Activated CD8-positive, alpha-beta memory T cell treated with anti-CD3 and anti-CD28 coated beads for 1 hour (primary cell): ENCODE data around the gene GRWD1.
A peak's percentile ranks its signal among the peaks of the same experiment; 100 is the strongest.

Experiments
- DNase-seq, 2 donors: peaks; one replicate each; pipeline ENCODE4 v3.0.0-alpha.2; 2020; ENCODE audit warnings: low read depth in 1 of 2; ENCODE audit errors: extremely low read depth in 1 of 2

The GRWD1 gene

DNA sequence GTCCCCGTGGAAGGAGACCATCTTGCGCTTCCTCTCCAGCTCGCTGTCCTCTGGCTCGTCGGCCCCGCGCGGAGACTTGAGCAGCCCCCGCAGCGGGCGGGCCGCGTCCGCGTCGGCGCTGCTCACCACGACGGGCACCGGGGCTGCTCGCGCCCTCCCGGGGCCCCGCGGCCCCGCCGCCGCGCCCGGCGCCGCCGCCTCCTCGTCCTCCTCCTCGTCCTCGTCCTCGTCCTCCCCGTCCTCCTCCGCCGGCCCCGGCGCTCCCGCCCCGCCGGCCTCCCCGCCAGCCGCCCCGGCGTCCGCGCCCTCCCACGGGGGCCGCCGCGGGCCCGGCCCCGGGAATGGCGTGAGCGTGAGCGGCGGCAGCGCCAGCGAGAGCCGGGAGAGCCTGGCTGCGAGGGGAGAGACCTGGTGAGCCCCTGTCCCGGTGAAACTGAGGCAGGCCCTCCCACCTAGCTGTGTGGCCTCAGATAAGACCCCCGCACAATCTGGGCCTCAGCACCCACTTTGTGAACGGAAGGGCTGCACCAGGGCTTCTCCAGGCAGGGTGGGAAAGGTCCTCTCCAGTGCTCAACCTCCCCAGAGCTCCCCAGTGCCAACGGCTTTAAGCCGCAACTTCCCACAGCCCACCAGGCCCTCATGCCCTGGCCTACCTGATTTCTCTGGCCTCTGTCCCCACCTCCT is 48.1 kb downstream of the GRWD1 start:
- DNase-seq = no peak

DNA sequence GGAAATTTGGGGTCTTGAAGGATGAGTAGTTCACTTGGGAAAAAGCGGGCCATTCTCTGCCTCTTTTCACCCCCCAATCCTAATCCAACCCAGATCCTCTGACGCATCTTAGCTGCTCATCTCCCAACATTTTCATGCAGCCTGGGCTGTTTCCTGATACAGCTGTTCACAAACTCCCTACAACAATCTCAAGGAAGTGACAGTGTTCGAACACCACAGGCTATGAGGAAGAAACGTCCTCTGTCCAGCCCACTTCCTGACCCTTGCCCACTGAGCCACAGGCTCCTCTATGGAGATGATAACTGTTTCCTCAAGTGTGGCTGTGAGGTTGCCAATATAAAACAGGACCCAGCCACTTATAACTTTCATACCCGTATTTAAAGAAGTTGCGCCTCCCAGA is 49.6 kb downstream of the GRWD1 start:
- DNase-seq = no peak

DNA sequence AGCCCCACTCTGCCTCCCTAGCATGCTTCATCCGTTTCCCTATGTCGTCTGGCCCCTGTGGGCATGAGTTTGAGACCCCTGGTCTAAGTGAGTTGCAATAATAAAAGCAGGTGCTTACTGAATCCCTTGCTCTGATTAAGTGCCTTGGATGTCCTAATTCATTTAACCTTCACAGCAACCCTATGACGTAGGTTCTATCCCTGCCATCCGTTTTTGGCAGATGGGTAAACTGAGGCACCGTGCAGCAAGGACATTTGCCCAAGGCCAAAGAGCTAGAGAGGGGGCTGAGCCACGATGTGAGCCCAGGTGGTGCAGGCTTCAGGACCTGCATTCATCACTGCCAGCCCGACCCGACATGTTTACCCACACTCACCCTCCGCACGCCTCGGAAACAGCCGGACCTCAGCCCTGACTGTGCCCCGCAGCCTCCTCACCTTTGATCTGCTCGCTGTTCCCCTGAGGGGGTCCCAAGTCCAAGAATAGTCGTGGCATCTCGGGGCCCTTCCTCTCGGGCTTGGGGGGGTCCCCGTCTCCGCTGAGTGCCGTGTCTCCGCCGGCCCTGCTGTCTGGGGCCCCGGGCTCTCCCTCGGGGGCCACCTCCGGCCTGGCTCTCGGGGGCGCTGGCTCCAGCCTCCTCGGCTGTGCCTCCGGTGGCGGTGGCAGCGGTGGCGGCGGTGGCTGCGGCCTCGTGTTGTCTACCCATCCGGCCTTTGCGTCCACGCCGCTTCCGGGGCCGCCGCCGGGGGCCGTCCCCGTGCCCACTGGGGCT is 51.4 kb downstream of the GRWD1 start:
- DNase-seq = no peak

DNA sequence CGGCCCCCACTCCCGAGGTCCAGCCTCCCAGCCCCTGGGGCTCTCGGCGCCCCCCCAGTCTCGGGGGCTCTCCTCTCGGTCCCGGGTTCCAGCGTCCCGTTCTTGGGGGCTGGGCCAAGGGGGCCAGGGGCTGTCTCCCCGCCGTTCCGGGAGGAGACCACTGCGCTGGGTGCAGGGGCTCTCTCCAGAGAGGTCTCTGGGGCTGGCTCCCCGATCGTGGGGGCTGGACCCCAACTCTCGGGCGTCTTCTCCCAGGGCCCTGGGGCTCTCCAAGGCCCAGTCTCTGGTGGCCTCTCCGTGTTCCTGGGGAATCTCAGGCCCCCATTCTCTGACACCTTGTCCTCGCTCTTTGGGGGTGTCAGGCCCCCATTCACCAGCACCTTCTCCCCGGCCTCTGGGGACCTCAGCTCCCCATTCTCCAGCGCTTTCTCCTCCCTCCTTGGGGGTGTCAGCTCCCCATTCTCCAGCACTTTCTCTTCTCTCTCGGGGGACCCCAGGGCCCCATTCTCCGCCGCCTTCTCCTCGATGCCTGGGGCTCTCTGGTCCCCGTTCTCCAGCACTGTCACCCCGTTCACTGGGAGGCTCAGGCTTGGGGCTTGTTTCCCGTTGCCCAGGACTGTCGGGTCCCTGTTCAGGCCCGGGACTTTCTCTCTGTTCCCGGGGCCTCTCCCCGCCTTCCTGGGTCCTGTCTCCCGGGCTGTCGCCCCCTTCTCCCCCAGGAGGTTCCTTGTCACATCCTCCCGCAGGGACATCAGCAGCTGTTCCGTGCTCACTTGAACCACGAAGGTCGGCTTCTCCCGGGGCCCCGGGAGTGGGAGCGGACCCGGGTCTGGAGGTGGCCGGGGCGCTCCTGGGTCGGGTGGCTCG is 52.2 kb downstream of the GRWD1 start:
- no peak for DNase-seq

DNA sequence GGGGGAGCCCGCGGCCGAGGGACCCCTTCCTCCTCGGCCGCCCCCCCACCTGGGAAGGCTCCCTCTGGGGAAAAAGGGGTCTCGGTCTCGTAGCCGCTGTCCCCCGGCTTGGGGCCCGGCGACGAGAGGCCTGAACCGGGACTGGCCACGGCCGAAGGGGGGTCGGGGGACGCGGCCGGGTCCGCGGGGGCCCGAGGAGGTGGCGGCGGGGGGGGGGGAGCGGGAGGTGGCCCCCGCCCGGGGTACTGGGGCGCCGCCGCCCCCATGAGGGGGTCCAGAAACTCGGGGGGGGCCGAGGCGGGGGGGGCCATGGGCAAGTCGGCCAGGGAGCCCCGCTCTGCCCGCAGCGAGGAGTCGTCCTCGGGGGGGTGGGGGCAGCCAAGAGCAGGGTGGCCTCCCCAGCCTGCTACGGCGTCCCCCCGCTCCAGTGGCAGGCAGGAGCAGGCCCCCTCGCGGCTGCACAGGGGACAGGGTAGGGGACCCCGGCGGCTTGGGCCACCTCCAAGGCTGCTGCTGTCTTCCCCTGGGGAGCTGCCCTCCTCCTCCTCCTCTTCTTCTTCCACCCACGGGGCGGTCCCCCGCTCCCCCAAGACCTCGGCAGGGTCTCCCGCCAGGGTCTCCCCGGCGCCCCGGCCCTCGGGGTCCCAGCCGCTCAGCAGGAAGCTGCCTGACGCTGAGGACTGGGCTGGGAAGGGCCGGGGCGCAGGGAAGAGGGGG is 53.0 kb downstream of the GRWD1 start:
- DNase-seq = no peak

GRCh38 chr19:48499316-48500090 is 53.7 kb downstream of the GRWD1 start:
- DNase-seq = no peak

DNA sequence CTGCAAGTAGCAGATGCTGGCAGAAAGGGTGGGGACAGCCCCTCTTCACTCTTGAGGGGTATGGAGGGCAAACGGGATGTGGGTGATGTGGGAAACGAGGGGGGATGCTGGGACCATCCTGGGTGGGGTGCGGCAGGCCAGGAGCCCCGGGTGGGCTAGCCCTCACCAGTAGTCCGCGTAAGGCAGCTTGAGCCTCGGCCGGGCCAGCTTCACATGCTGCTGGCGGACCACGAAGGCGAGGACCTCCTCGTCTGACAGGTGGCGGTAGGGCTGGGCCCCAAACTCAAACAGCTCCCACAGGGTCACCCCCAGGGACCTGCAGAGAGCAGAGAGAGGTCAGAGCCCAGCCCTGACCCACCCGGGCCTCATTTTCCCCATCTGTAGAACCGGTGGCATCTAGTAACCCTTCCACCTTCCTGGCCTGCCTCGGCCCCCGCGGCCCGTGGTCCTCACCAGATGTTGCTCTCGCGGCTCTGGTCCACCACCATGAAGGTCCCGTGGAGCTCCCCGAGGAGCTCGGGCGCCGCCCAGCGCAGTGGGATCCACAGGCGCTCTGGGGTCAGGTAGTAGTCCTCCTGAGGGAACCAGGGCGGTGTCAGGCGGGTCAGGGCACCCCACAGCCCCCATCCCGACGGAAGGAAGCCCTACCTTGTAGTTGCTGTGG is 55.2 kb downstream of the GRWD1 start:
- DNase-seq = no peak

DNA sequence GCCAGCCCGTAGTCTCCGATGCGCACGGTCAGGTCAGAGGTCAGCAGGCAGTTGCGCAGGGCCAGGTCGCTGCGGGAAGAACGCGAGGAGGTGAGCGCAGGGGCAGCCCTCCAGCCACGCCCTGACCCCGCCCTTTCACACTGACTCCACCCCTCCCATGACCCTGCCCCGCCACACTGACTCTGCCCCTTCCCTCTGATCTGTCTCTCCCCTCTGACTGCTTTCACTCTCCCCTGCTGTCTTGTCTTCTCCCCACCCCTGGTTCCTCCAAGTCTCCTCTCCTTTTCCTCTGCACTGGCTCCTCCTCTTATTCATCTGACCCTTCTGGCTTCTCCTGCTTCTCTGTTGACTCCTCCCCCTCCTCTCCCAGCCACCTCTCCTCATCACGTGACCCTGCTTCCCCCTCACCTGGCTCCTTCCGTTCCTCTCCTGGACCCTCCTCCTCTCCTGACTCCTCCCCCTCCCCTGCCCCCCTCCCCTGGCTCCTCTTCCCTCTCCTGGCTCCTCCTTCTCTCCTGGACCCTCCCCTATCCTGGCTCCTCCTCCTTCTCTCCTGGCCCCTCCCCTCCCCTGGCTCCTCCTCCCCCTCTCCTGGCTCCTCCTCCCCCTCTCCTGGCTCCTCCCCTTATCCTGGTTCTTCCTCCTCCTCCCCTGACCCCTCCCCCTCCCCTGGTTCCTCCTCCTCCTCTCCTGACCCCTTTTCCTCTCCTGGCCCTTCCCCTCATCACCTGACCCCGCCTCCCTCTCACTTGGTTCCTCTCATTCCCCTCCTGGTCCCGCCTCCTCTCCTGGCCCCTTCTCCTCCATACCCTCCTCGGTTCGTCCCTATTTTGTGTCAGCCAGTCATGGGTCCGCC is 55.9 kb downstream of the GRWD1 start:
- no peak for DNase-seq

- peak in 1 of 2 donors; percentile 49 for DNase-seq
Measured at GRCh38 chr19:48502350-48503018, 56.7 kb downstream of the GRWD1 start.

- DNase-seq = no peak
Measured at GRCh38 chr19:48506138-48506733, 60.5 kb downstream of the GRWD1 start.
